ENCODE measurements around the gene RAB40A.
"Not testable (repeated sequence)": the region's sequence is repeated elsewhere in the genome, so short reads cannot be mapped to it uniquely, and the experiment has no call there.

Gene RAB40A

DNA sequence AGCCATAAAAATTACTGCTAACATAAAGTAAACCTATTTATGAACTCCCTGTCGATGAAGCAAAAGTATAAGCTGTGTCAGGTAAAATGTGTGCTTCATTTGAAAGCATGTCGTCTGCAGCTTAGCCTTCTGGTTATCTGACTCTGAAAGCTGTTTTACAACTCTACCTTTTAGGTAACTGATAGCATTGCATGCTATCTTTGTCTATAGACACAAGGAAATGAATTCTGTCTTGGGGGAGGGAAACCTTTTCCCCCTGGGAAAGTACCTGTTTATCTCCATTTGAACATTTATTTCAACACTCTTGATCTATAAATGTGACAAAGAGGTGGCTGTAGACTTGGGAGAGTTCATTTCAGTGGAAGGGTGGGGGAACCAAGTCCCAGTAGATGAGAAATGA is 51.4 kb downstream of the RAB40A start:
- ChIA-PET CTCF (interaction anchor here (1.0 kb wide), 1 partner anchor 126 kb away, joined by 3 read pairs; no protein-coding TSS in a partner anchor), POLR2A (no interaction called here)

DNA sequence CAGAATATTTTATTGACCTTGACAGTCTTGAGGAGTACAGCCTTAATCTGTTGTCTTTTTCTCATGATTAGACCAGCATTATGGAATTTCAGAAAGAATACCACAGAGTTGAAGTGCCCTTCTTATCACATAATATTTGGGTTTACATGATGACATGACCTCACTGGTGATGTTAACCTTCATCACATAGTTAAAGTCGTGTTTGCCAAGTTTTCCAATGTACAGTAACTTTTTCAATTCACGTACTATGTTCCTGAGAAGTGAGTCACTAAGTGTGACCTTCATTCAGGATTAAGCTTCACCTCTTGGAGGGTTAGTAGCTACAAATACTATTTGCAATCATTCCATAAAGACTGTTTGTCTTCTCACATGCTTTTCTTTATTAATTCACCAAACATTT is 52.1 kb downstream of the RAB40A start:
- DNase-seq: no peak
- H3K36me3 ChIP-seq (ENCODE audit: control insufficient read depth in 4 of 4, insufficient read depth in 4 of 4, low read length in 3 of 4): no peaks in the 10 kb centered on the region
- CTCF ChIA-PET: interaction anchor here (1.0 kb wide), 1 partner anchor 126 kb away, joined by 3 read pairs; no protein-coding TSS in a partner anchor
- POLR2A ChIA-PET: no interaction called here
- 40% methylated on average over 1 of the region's 2 CpGs for WGBS (ENCODE audit: insufficient coverage)
- H3K4me1 ChIP-seq (ENCODE audit: control extremely low read depth in 1 of 4, control insufficient read depth in 4 of 4, insufficient read depth in 4 of 4, low read length in 3 of 4): peaks cover 0 to 4% (median 0%) of the 10 kb centered on the region in 4 experiments
- H3K9me3 ChIP-seq (ENCODE audit: control extremely low read depth in 1 of 5, control insufficient read depth in 4 of 5, insufficient read depth in 2 of 5, low read depth in 1 of 5, low read length in 4 of 5): peaks cover 0 to 3% (median 0%) of the 10 kb centered on the region in 5 experiments
- no peak overlapping the region for H3K27ac ChIP-seq (ENCODE audit: insufficient read depth in 1 of 2, low read depth in 1 of 2, low read length in 2 of 2, poor library complexity in 1 of 2, severe bottlenecking in 2 of 2)
- no peaks in the 10 kb centered on the region for H3K27me3 ChIP-seq (replicated peaks in 2 of 5; ENCODE audit: control insufficient read depth in 4 of 5, insufficient read depth in 5 of 5, low read length in 4 of 5)
- no peak overlapping the region for H3K4me3 ChIP-seq (ENCODE audit: control insufficient read depth in 1 of 7, extremely low read depth in 1 of 7, insufficient read depth in 4 of 7, low read depth in 2 of 7, low read length in 6 of 7)

More for the DNA sequence above, 51.4 kb downstream of the RAB40A start:
- Histone ChIP-seq H3K4me1 (ENCODE audit: control extremely low read depth in 1 of 4, control insufficient read depth in 4 of 4, insufficient read depth in 4 of 4, low read length in 3 of 4) (peaks cover 0 to 4% (median 0%) of the 10 kb centered on the region in 4 experiments), H3K36me3 (ENCODE audit: control insufficient read depth in 4 of 4, insufficient read depth in 4 of 4, low read length in 3 of 4) (no peaks in the 10 kb centered on the region), H3K4me3 (ENCODE audit: control insufficient read depth in 1 of 7, extremely low read depth in 1 of 7, insufficient read depth in 4 of 7, low read depth in 2 of 7, low read length in 6 of 7) (no peak overlapping the region), H3K9me3 (ENCODE audit: control extremely low read depth in 1 of 5, control insufficient read depth in 4 of 5, insufficient read depth in 2 of 5, low read depth in 1 of 5, low read length in 4 of 5) (peaks cover 0 to 3% (median 0%) of the 10 kb centered on the region in 5 experiments), H3K27ac (ENCODE audit: insufficient read depth in 1 of 2, low read depth in 1 of 2, low read length in 2 of 2, poor library complexity in 1 of 2, severe bottlenecking in 2 of 2) (no peak overlapping the region), H3K27me3 (replicated peaks in 2 of 5; ENCODE audit: control insufficient read depth in 4 of 5, insufficient read depth in 5 of 5, low read length in 4 of 5) (no peaks in the 10 kb centered on the region)
- no peak for DNase-seq
- 83% methylated on average over 2 of the region's 2 CpGs for WGBS (ENCODE audit: insufficient coverage)

DNA sequence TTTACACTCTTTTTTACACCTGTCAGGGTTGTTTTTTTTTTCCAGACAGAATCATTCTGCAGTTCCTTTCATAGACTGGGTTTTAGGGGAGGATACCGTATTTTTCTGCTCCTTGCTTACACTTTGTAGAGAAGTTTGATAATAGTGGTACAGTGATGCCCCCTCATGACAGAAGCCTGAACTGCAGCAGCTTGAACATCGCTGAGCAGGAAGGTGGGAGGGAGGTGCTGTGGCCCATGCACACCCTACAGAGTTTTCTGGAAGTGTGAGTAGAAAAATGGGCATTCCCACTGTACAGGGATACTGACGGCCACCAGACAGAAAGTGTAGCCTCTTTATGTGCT is 54.5 kb downstream of the RAB40A start:
- peak; percentile 74 to 90 (median 85) for DNase-seq
- Histone ChIP-seq H3K36me3 (ENCODE audit: control insufficient read depth in 4 of 4, insufficient read depth in 4 of 4, low read length in 3 of 4) (no peaks in the 10 kb centered on the region), H3K4me3 (ENCODE audit: control insufficient read depth in 1 of 7, extremely low read depth in 1 of 7, insufficient read depth in 4 of 7, low read depth in 2 of 7, low read length in 6 of 7) (peak overlapping the region; percentile 52 to 91 (median 63)), H3K27me3 (replicated peaks in 2 of 5; ENCODE audit: control insufficient read depth in 4 of 5, insufficient read depth in 5 of 5, low read length in 4 of 5) (no peaks in the 10 kb centered on the region), H3K27ac (ENCODE audit: insufficient read depth in 1 of 2, low read depth in 1 of 2, low read length in 2 of 2, poor library complexity in 1 of 2, severe bottlenecking in 2 of 2) (no peak overlapping the region), H3K4me1 (ENCODE audit: control extremely low read depth in 1 of 4, control insufficient read depth in 4 of 4, insufficient read depth in 4 of 4, low read length in 3 of 4) (peaks cover 0 to 4% (median 0%) of the 10 kb centered on the region in 4 experiments), H3K9me3 (ENCODE audit: control extremely low read depth in 1 of 5, control insufficient read depth in 4 of 5, insufficient read depth in 2 of 5, low read depth in 1 of 5, low read length in 4 of 5) (no peaks in the 10 kb centered on the region)
- whole genome bisulfite sequencing (ENCODE audit: insufficient coverage): 0% methylated on average over 1 of the region's 3 CpGs
- ChIA-PET CTCF (interaction anchor here (1.0 to 2.0 kb wide), 8 partner anchors 9 to 234 kb away, joined by 3 to 15 read pairs (median 4); no protein-coding TSS in a partner anchor), POLR2A (no interaction called here)

DNA sequence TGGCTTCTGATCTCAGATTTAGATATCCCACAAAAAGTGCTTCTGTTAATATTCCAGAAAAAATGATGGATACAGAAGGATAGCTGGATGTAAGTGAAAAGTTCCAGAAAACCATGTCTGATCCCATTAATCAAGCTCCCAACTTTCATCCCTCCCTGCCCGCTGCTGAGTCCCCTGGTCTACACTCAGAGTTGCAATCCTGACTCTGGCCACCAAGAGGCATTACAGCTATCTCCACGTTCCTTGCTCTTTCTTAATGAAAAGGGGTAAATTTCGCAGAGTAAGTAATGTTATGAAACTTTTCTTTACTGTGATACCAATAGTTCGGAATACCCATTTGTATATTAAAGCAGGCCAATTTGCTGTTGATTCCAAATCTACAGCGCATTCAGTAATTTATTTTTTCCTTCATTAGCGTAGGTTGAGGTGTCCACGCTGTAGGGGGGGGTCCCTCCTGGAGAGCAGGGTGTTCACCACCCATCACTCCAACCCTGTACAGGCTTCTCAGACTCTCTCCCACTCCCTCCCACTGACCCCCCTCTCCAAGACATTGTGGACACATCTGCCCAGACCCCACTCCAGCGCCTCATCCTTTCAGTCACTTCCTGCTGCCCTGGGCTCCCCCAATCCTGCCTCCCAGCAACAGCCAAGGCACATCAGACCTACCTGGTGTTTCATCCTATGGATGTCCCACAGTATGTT is 55.1 kb downstream of the RAB40A start:
- ChIA-PET CTCF (interaction anchor here (0.9 to 2.6 kb wide), 11 partner anchors 9 to 253 kb away, joined by 3 to 15 read pairs (median 4); no protein-coding TSS in a partner anchor), POLR2A (no interaction called here)
- Histone ChIP-seq H3K27ac (ENCODE audit: insufficient read depth in 1 of 2, low read depth in 1 of 2, low read length in 2 of 2, poor library complexity in 1 of 2, severe bottlenecking in 2 of 2) (no peak overlapping the region), H3K4me1 (ENCODE audit: control extremely low read depth in 1 of 4, control insufficient read depth in 4 of 4, insufficient read depth in 4 of 4, low read length in 3 of 4) (peaks cover 0 to 4% (median 0%) of the 10 kb centered on the region in 4 experiments), H3K9me3 (ENCODE audit: control extremely low read depth in 1 of 5, control insufficient read depth in 4 of 5, insufficient read depth in 2 of 5, low read depth in 1 of 5, low read length in 4 of 5) (no peaks in the 10 kb centered on the region), H3K36me3 (ENCODE audit: control insufficient read depth in 4 of 4, insufficient read depth in 4 of 4, low read length in 3 of 4) (no peaks in the 10 kb centered on the region), H3K27me3 (replicated peaks in 2 of 5; ENCODE audit: control insufficient read depth in 4 of 5, insufficient read depth in 5 of 5, low read length in 4 of 5) (no peaks in the 10 kb centered on the region), H3K4me3 (ENCODE audit: control insufficient read depth in 1 of 7, extremely low read depth in 1 of 7, insufficient read depth in 4 of 7, low read depth in 2 of 7, low read length in 6 of 7) (peak overlapping the region; percentile 52 to 91 (median 63))
- peak; percentile 57 to 68 (median 61) for DNase-seq
- 51% methylated on average over 6 of the region's 8 CpGs for WGBS (ENCODE audit: insufficient coverage)

DNA sequence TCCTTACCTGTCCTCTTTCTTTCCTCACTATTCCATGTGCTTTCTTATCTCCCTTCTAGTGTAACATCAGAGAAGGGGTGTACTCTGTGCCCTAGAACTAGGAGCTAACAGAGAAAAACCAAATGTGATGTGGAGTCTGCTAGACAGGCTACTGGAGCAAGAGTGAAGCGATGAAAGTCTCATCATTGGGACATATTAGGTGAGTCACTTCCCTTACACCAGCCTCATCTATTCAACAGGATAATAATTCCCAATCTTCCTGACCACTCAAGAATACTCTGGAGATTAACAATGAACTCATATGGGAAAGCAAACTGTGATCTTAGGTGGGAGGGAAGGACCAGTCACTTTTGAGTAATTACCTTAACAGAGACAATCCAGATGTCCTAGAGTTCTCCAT is 58.1 kb downstream of the RAB40A start:
- H3K9me3 ChIP-seq (ENCODE audit: control extremely low read depth in 1 of 5, control insufficient read depth in 4 of 5, insufficient read depth in 2 of 5, low read depth in 1 of 5, low read length in 4 of 5): no peaks in the 10 kb centered on the region
- whole genome bisulfite sequencing (ENCODE audit: insufficient coverage): no CpG with 5 or more reads among the region's 1 CpG
- CTCF ChIA-PET: interaction anchor here (1.2 to 2.6 kb wide), 2 partner anchors 120 to 123 kb away, joined by 4 to 6 read pairs; no protein-coding TSS in a partner anchor
- H3K27me3 ChIP-seq (replicated peaks in 2 of 5; ENCODE audit: control insufficient read depth in 4 of 5, insufficient read depth in 5 of 5, low read length in 4 of 5): no peaks in the 10 kb centered on the region
- H3K36me3 ChIP-seq (ENCODE audit: control insufficient read depth in 4 of 4, insufficient read depth in 4 of 4, low read length in 3 of 4): no peaks in the 10 kb centered on the region
- H3K27ac ChIP-seq (ENCODE audit: insufficient read depth in 1 of 2, low read depth in 1 of 2, low read length in 2 of 2, poor library complexity in 1 of 2, severe bottlenecking in 2 of 2): no peak overlapping the region
- POLR2A ChIA-PET: no interaction called here
- H3K4me1 ChIP-seq (ENCODE audit: control extremely low read depth in 1 of 4, control insufficient read depth in 4 of 4, insufficient read depth in 4 of 4, low read length in 3 of 4): peaks cover 0 to 4% (median 0%) of the 10 kb centered on the region in 4 experiments
- DNase-seq: no peak
- H3K4me3 ChIP-seq (ENCODE audit: control insufficient read depth in 1 of 7, extremely low read depth in 1 of 7, insufficient read depth in 4 of 7, low read depth in 2 of 7, low read length in 6 of 7): no peak overlapping the region

DNA sequence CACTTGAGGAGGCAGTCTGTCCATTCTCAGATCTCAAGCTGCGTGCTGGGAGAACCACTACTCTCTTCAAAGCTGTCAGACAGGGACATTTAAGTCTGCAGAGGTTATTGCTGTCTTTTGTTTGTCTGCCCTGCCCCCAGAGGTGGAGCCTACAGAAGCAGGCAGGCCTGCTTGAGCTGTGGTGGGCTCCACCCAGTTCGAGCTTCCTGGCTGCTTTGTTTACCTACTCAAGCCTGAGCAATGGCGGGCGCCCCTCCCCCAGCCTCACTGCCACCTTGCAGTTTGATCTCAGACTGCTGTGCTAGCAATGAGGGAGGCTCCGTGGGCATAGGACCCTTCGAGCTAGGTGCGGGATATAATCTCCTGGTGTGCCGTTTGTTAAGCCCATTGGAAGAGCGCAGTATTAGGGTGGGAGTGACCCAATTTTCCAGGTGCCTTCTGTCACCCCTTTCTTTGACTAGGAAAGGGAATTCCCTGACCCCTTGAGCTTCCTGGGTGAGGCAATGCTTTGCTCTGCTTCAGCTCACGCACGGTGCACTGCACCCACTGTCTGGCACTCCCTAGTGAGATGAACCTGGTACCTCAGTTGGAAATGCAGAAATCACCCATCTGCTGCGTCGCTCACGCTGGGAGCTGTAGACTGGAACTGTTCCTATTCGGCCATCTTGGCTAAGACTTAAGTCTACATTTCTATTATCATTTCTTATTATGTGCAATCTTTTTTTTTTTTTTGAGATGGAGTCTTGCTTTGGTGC is 59.1 kb downstream of the RAB40A start:
- POLR2A ChIA-PET; H3K4me3 ChIP-seq (ENCODE audit: control insufficient read depth in 1 of 7, extremely low read depth in 1 of 7, insufficient read depth in 4 of 7, low read depth in 2 of 7, low read length in 6 of 7); H3K4me1 ChIP-seq (ENCODE audit: control extremely low read depth in 1 of 4, control insufficient read depth in 4 of 4, insufficient read depth in 4 of 4, low read length in 3 of 4); H3K9me3 ChIP-seq (ENCODE audit: control extremely low read depth in 1 of 5, control insufficient read depth in 4 of 5, insufficient read depth in 2 of 5, low read depth in 1 of 5, low read length in 4 of 5); H3K27ac ChIP-seq (ENCODE audit: insufficient read depth in 1 of 2, low read depth in 1 of 2, low read length in 2 of 2, poor library complexity in 1 of 2, severe bottlenecking in 2 of 2); DNase-seq; H3K36me3 ChIP-seq (ENCODE audit: control insufficient read depth in 4 of 4, insufficient read depth in 4 of 4, low read length in 3 of 4); H3K27me3 ChIP-seq (replicated peaks in 2 of 5; ENCODE audit: control insufficient read depth in 4 of 5, insufficient read depth in 5 of 5, low read length in 4 of 5): not testable (repeated sequence)
- CTCF ChIA-PET: interaction anchor here (0.9 to 2.6 kb wide), 3 partner anchors 119 to 122 kb away, joined by 3 to 6 read pairs (median 4); no protein-coding TSS in a partner anchor
- WGBS (ENCODE audit: insufficient coverage): 96% methylated on average over 7 of the region's 15 CpGs

DNA sequence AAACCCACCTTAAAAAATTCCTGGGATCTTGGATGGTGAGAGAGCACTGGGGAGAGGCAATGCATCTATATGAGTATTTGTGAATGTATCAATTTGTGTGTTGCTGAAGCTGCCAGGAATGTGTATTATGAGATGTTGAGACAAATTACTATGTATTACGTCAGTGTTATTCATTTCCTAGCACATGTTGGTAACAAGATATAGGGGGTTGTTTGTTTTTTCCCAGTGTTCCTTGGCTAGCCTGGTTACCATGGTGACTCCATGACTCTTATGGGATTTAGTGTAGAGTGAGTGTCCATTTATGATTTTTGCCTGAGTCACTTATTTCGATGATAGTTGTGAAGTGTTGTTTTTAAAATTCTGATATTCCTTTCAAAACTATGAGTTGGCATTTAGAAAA is 65.6 kb downstream of the RAB40A start:
- no peaks in the 10 kb centered on the region for H3K9me3 ChIP-seq (ENCODE audit: control extremely low read depth in 1 of 5, control insufficient read depth in 4 of 5, insufficient read depth in 2 of 5, low read depth in 1 of 5, low read length in 4 of 5)
- peaks cover 0 to 2% (median 0%) of the 10 kb centered on the region in 4 experiments for H3K36me3 ChIP-seq (ENCODE audit: control insufficient read depth in 4 of 4, insufficient read depth in 4 of 4, low read length in 3 of 4)
- H3K4me3 ChIP-seq (ENCODE audit: control insufficient read depth in 1 of 7, extremely low read depth in 1 of 7, insufficient read depth in 4 of 7, low read depth in 2 of 7, low read length in 6 of 7): no peak overlapping the region
- H3K4me1 ChIP-seq (ENCODE audit: control extremely low read depth in 1 of 4, control insufficient read depth in 4 of 4, insufficient read depth in 4 of 4, low read length in 3 of 4): no peaks in the 10 kb centered on the region
- CTCF ChIA-PET: no interaction called here
- DNase-seq: no peak
- no CpG with 5 or more reads among the region's 2 CpGs for WGBS (ENCODE audit: insufficient coverage)
- POLR2A ChIA-PET: no interaction called here
- no peak overlapping the region for H3K27ac ChIP-seq (ENCODE audit: insufficient read depth in 1 of 2, low read depth in 1 of 2, low read length in 2 of 2, poor library complexity in 1 of 2, severe bottlenecking in 2 of 2)
- H3K27me3 ChIP-seq (replicated peaks in 2 of 5; ENCODE audit: control insufficient read depth in 4 of 5, insufficient read depth in 5 of 5, low read length in 4 of 5): no peaks in the 10 kb centered on the region

Data from common myeloid progenitor, CD34-positive (primary cell).